NCI-H1092 (cell line): ENCODE results near the gene TBC1D22A.

ENCODE experiments used
- DNase-seq: peaks from one replicate; lab custom pipeline; 2025; lab: John Stamatoyannopoulos, UW

TBC1D22A gene

GRCh38 chr22:47013861-47014635 lies 251.6 kb downstream of the TBC1D22A start:
- DNase-seq = no peak

- no peak for DNase-seq
Measured at GRCh38 chr22:47014636-47015345, 252.3 kb downstream of the TBC1D22A start.

GRCh38 chr22:47015589-47016178 lies 253.2 kb downstream of the TBC1D22A start:
- DNase-seq = no peak

- no peak for DNase-seq
Measured at GRCh38 chr22:47016631-47017030, 254.2 kb downstream of the TBC1D22A start.

GRCh38 chr22:47017245-47017644 lies 254.8 kb downstream of the TBC1D22A start:
- no peak for DNase-seq

- no peak for DNase-seq
Measured at GRCh38 chr22:47018010-47018910, 255.8 kb downstream of the TBC1D22A start.

- DNase-seq = no peak
Measured at GRCh38 chr22:47019012-47019790, 256.8 kb downstream of the TBC1D22A start.

GRCh38 chr22:47020166-47020565 lies 257.7 kb downstream of the TBC1D22A start:
- no peak for DNase-seq

- DNase-seq = no peak
Measured at GRCh38 chr22:47021371-47022074, 259.1 kb downstream of the TBC1D22A start.

- no peak for DNase-seq
Measured at GRCh38 chr22:47022075-47022473, 259.6 kb downstream of the TBC1D22A start.

GRCh38 chr22:47022475-47022874 lies 260.0 kb downstream of the TBC1D22A start:
- no peak for DNase-seq

- no peak for DNase-seq
Measured at GRCh38 chr22:47023871-47024270, 261.4 kb downstream of the TBC1D22A start.

- no peak for DNase-seq
Measured at GRCh38 chr22:47027766-47028165, 265.3 kb downstream of the TBC1D22A start.

GRCh38 chr22:47029244-47030074 lies 267.0 kb downstream of the TBC1D22A start:
- DNase-seq = no peak

GRCh38 chr22:47030143-47030661 lies 267.8 kb downstream of the TBC1D22A start:
- no peak for DNase-seq

GRCh38 chr22:47030881-47031627 lies 268.6 kb downstream of the TBC1D22A start:
- DNase-seq = no peak

GRCh38 chr22:47031628-47031915 lies 269.1 kb downstream of the TBC1D22A start:
- DNase-seq = no peak

- no peak for DNase-seq
Measured at GRCh38 chr22:47032091-47032943, 269.9 kb downstream of the TBC1D22A start.
